ENCODE results near the gene MXD1. TPM values are rescaled to one million over a fixed set of nuclear protein-coding genes. Genes with fewer than 3 reads are reported as not detected.

The MXD1 gene
- total and polyA plus RNA-seq, 2 experiments from 2014 or later = 29.7 to 41.8 TPM

- peaks cover 18% of the 10 kb centered on the region for H3K4me1 ChIP-seq (ENCODE audit: insufficient read depth)
- DNase-seq (ENCODE audit: low spot score) = peak; percentile 100
- TF ChIP-seq CTCF (IDR thresholded peaks at IDR 0.05; ENCODE audit: poor library complexity) (peak; percentile 22), EZH2phosphoT487 (IDR thresholded peaks at IDR 0.05; ENCODE audit: low read depth, severe bottlenecking, unreplicated experiment) (no peak)
- no peaks in the 10 kb centered on the region for H4K20me1 ChIP-seq (ENCODE audit: insufficient read depth, poor library complexity, severe bottlenecking)
- no peaks in the 10 kb centered on the region for H3K9me3 ChIP-seq (ENCODE audit: low read depth)
- H3K4me2 ChIP-seq = peak overlapping the region; percentile 79
- H3K9me2 ChIP-seq (replicated peaks; ENCODE audit: insufficient read depth) = no peaks in the 10 kb centered on the region
- H3K27ac ChIP-seq = peak overlapping the region; percentile 94
- H3K4me3 ChIP-seq = peak overlapping the region; percentile 12
- peak overlapping the region; percentile 2 for H2AFZ ChIP-seq
- H3K27me3 ChIP-seq = no peaks in the 10 kb centered on the region
- WGBS (ENCODE audit: low lambda C conversion rate, missing lambda C conversion rate) = 1% methylated on average over 55 of the region's 56 CpGs
- no peaks in the 10 kb centered on the region for H3K36me3 ChIP-seq (replicated peaks; ENCODE audit: insufficient read depth, low read depth)
- H3K79me2 ChIP-seq = peaks cover 35% of the 10 kb centered on the region
These were observed 552 bp upstream of the MXD1 start for GRCh38 chr2:69914164-69914949.

- Histone ChIP-seq H3K27ac (peak overlapping the region; percentile 86), H3K36me3 (replicated peaks; ENCODE audit: insufficient read depth, low read depth) (no peaks in the 10 kb centered on the region), H4K20me1 (ENCODE audit: insufficient read depth, poor library complexity, severe bottlenecking) (no peaks in the 10 kb centered on the region), H3K4me1 (ENCODE audit: insufficient read depth) (peaks cover 18% of the 10 kb centered on the region), H3K79me2 (peaks cover 45% of the 10 kb centered on the region), H3K4me2 (peak overlapping the region; percentile 83), H3K4me3 (peak overlapping the region; percentile 67), H2AFZ (no peak overlapping the region), H3K9me3 (ENCODE audit: low read depth) (no peaks in the 10 kb centered on the region), H3K9me2 (replicated peaks; ENCODE audit: insufficient read depth) (no peaks in the 10 kb centered on the region), H3K27me3 (no peaks in the 10 kb centered on the region)
- TF ChIP-seq EZH2 (IDR thresholded peaks at IDR 0.05; ENCODE audit: borderline replicate concordance) (no peak), EZH2phosphoT487 (IDR thresholded peaks at IDR 0.05; ENCODE audit: low read depth, severe bottlenecking, unreplicated experiment) (no peak), CTCF (IDR thresholded peaks at IDR 0.05; ENCODE audit: poor library complexity) (no peak)
- no peak for DNase-seq (ENCODE audit: low spot score)
- 33% methylated on average over 2 of the region's 2 CpGs for WGBS (ENCODE audit: low lambda C conversion rate, missing lambda C conversion rate)
These were observed 1.2 kb downstream of the MXD1 start for GRCh38 chr2:69916106-69916505.

GRCh38 chr2:69917852-69918251, 2.9 kb downstream of the MXD1 start:
- Histone ChIP-seq H3K4me1 (ENCODE audit: insufficient read depth) (peaks cover 18% of the 10 kb centered on the region), H3K4me2 (peak overlapping the region; percentile 83), H4K20me1 (ENCODE audit: insufficient read depth, poor library complexity, severe bottlenecking) (no peaks in the 10 kb centered on the region), H3K4me3 (no peak overlapping the region), H3K27me3 (no peaks in the 10 kb centered on the region), H3K79me2 (peaks cover 46% of the 10 kb centered on the region), H2AFZ (no peak overlapping the region), H3K9me2 (replicated peaks; ENCODE audit: insufficient read depth) (no peaks in the 10 kb centered on the region), H3K9me3 (ENCODE audit: low read depth) (no peaks in the 10 kb centered on the region), H3K27ac (peak overlapping the region; percentile 86), H3K36me3 (replicated peaks; ENCODE audit: insufficient read depth, low read depth) (no peaks in the 10 kb centered on the region)
- DNase-seq (ENCODE audit: low spot score) = peak; percentile 42
- TF ChIP-seq EZH2 (IDR thresholded peaks at IDR 0.05; ENCODE audit: borderline replicate concordance) = no peak
- TF ChIP-seq CTCF (IDR thresholded peaks at IDR 0.05; ENCODE audit: poor library complexity) = no peak
- TF ChIP-seq EZH2phosphoT487 (IDR thresholded peaks at IDR 0.05; ENCODE audit: low read depth, severe bottlenecking, unreplicated experiment) = no peak
- WGBS (ENCODE audit: low lambda C conversion rate, missing lambda C conversion rate) = 63% methylated on average over 3 of the region's 3 CpGs

Data from hepatocyte (in vitro differentiated cells).